ENCODE measurements around the gene ADAMTS13. TPM values are rescaled to one million over a fixed set of nuclear protein-coding genes. Genes with fewer than 3 reads are reported as not detected.
A peak's percentile ranks its signal among the peaks of the same experiment; 100 is the strongest.

Gene ADAMTS13
- total RNA-seq, 6 experiments from 2014 or later, result 8.1 to 27.7 (median 11.3) TPM

DNA sequence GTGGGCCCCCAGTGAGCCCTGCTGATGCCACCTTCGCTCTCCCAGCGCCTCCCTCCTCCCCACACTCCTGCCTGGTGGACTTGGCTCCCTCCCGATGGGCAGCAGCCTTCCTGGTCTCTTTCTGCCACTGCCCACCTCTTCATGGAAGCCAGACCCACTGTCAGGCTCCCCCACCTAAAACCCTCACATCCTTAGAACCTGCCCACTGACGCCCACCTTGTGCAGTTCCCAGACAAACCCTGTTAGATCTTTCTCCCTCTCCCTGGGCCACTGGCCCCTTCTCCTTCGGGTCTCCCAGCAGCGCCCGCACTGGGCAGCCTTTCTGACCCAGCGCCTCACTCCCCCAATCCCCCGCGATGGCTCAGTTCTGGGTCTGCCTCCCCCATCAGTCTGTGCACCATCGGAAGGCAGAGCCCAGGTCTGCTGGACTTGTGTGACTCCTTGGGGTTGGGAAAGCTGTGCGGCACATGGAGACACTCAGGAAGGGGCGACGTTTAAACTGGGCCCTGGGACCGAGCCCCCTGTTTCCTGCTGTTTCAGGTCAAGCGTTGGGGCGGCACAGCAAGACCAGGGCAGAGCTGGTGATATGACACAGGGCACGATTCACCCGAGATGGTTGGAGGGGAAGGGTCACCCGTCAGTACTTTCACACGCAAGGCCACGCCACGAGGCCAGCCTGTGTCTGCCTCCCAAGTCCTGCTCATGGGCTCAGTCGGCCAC lies 85.2 kb downstream of the ADAMTS13 start:
- peak overlapping the region in 1 of 3 donors; percentile 59 for H3K27ac ChIP-seq
- 93% methylated on average over 4 of the region's 24 CpGs for WGBS (ENCODE audit: insufficient coverage, low coverage, low lambda C conversion rate, missing lambda C conversion rate)
- ATAC-seq, result no peak

DNA sequence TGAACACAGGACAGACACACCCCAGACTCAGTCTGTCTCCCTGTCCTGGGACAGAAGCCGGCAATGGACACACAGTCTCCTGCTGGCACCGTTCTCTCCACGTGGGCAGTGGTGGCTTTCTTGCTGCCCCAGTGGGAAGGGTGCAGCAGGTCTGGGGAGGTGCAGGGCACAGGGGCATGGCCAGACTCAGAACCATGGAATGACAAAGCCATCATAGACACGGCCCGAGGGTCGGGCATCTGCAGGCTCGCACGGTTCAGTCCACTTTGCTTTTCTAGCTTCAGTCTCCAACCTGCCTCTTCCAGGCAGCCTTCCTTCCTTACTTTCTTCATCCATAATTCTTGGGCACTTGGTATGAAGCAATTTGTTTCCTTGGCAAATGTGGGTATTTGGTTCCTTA lies 85.9 kb downstream of the ADAMTS13 start:
- intact Hi-C loops (cut with DNase I), result loop anchor here in 1 of 2 donors (10.0 kb wide), 1 partner anchor 207 kb away; no protein-coding TSS in a partner anchor
- 92% methylated on average over 7 of the region's 8 CpGs for WGBS (ENCODE audit: insufficient coverage, low coverage, low lambda C conversion rate, missing lambda C conversion rate)
- Histone ChIP-seq H3K27me3 (no peaks in the 10 kb centered on the region), H3K27ac (no peak overlapping the region), H3K36me3 (no peaks in the 10 kb centered on the region), H3K4me1 (peaks cover 0 to 35% (median 14%) of the 10 kb centered on the region in 4 donors), H3K9me3 (no peaks in the 10 kb centered on the region), H3K4me3 (no peak overlapping the region)
- TF ChIP-seq, protein P1, sequence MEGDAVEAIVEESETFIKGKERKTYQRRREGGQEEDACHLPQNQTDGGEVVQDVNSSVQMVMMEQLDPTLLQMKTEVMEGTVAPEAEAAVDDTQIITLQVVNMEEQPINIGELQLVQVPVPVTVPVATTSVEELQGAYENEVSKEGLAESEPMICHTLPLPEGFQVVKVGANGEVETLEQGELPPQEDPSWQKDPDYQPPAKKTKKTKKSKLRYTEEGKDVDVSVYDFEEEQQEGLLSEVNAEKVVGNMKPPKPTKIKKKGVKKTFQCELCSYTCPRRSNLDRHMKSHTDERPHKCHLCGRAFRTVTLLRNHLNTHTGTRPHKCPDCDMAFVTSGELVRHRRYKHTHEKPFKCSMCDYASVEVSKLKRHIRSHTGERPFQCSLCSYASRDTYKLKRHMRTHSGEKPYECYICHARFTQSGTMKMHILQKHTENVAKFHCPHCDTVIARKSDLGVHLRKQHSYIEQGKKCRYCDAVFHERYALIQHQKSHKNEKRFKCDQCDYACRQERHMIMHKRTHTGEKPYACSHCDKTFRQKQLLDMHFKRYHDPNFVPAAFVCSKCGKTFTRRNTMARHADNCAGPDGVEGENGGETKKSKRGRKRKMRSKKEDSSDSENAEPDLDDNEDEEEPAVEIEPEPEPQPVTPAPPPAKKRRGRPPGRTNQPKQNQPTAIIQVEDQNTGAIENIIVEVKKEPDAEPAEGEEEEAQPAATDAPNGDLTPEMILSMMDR (IDR thresholded peaks at IDR 0.05), result no peak
- no peak for TF ChIP-seq POLR2A (IDR thresholded peaks at IDR 0.05)
- no peak for ATAC-seq
- DNase-seq, result no peak

More for the DNA sequence above, 85.2 kb downstream of the ADAMTS13 start:
- peaks cover 0 to 35% (median 14%) of the 10 kb centered on the region in 4 donors for H3K4me1 ChIP-seq
- H3K36me3 ChIP-seq, result no peaks in the 10 kb centered on the region
- no peaks in the 10 kb centered on the region for H3K27me3 ChIP-seq
- no peak for DNase-seq
- TF ChIP-seq POLR2A (IDR thresholded peaks at IDR 0.05), result no peak
- TF ChIP-seq, protein P1 (IDR thresholded peaks at IDR 0.05), result no peak
- H3K4me3 ChIP-seq, result no peak overlapping the region
- intact Hi-C loops (cut with DNase I), result loop anchor here in 1 of 2 donors (10.0 kb wide), 1 partner anchor 207 kb away; no protein-coding TSS in a partner anchor
- peaks cover 0 to 3% (median 0%) of the 10 kb centered on the region in 4 donors for H3K9me3 ChIP-seq

Other genes starting within 250 kb of the ADAMTS13 start
- gene OBP2B, start 213.1 kb upstream of the ADAMTS13 start, total RNA-seq, result not detected
- gene ABO, start 147.2 kb upstream of the ADAMTS13 start, total RNA-seq, result under 1 TPM in 2 of 6 experiments, not detected in 4; 0.06 to 0.29 TPM
- gene SURF6, start 86.2 kb upstream of the ADAMTS13 start, total RNA-seq, result 1 to 10 TPM; 5.8 to 8.8 (median 7.6) TPM
- 10 to 100 TPM in 1 of 6 experiments, 1 to 10 TPM in 5; 5.9 to 14.5 (median 8.1) TPM for gene MED22, start 74.2 kb upstream of the ADAMTS13 start, total RNA-seq
- 100 to 1,000 TPM; 529 to 851 (median 616) TPM for gene RPL7A, start 74.1 kb upstream of the ADAMTS13 start, total RNA-seq
- 10 to 100 TPM; 37.4 to 68.8 (median 44.5) TPM for gene SURF1, start 65.9 kb upstream of the ADAMTS13 start, total RNA-seq
- 10 to 100 TPM in 2 of 6 experiments, 1 to 10 TPM in 4; 6.3 to 16.9 (median 8.2) TPM for gene SURF2, start 65.8 kb upstream of the ADAMTS13 start, total RNA-seq
- 100 to 1,000 TPM; 181 to 243 (median 213) TPM for gene SURF4, start 46.3 kb upstream of the ADAMTS13 start, total RNA-seq
- 1 to 10 TPM in 2 of 6 experiments, under 1 TPM in 3, not detected in 1; 0.43 to 2.6 (median 0.81) TPM for gene STKLD1, start 46.0 kb upstream of the ADAMTS13 start, total RNA-seq
- gene REXO4, start 4.4 kb upstream of the ADAMTS13 start, total RNA-seq, result 10 to 100 TPM in 5 of 6 experiments, 1 to 10 TPM in 1; 9.5 to 19.9 (median 12.0) TPM
- 10 to 100 TPM; 23.5 to 39.8 (median 32.9) TPM for gene CACFD1, start 37.6 kb downstream of the ADAMTS13 start, total RNA-seq
- 1 to 10 TPM in 5 of 6 experiments, under 1 TPM in 1; 0.88 to 6.8 (median 2.8) TPM for gene SLC2A6, start 56.7 kb downstream of the ADAMTS13 start, total RNA-seq
- not detected for gene MYMK, start 102.6 kb downstream of the ADAMTS13 start, total RNA-seq
- 10 to 100 TPM in 3 of 6 experiments, 1 to 10 TPM in 3; 9.2 to 24.8 (median 12.7) TPM for gene ADAMTSL2, start 112.3 kb downstream of the ADAMTS13 start, total RNA-seq
- 1 to 10 TPM; 1.6 to 5.8 (median 3.0) TPM for gene FAM163B, start 187.0 kb downstream of the ADAMTS13 start, total RNA-seq
- gene DBH, start 214.0 kb downstream of the ADAMTS13 start, total RNA-seq, result 10 to 100 TPM in 1 of 6 experiments, 1 to 10 TPM in 5; 1.2 to 12.9 (median 5.7) TPM